Medulla oblongata (tissue), 1 donor: Measurements from ENCODE around the gene ENDOV.
A peak's percentile ranks its signal among the peaks of the same experiment; 100 is the strongest.

ENCODE experiments used
- DNase-seq: peaks from one replicate; pipeline ENCODE4 v3.0.0-alpha.2; 2015; ENCODE audit errors: extremely low spot score

ENDOV gene

DNA sequence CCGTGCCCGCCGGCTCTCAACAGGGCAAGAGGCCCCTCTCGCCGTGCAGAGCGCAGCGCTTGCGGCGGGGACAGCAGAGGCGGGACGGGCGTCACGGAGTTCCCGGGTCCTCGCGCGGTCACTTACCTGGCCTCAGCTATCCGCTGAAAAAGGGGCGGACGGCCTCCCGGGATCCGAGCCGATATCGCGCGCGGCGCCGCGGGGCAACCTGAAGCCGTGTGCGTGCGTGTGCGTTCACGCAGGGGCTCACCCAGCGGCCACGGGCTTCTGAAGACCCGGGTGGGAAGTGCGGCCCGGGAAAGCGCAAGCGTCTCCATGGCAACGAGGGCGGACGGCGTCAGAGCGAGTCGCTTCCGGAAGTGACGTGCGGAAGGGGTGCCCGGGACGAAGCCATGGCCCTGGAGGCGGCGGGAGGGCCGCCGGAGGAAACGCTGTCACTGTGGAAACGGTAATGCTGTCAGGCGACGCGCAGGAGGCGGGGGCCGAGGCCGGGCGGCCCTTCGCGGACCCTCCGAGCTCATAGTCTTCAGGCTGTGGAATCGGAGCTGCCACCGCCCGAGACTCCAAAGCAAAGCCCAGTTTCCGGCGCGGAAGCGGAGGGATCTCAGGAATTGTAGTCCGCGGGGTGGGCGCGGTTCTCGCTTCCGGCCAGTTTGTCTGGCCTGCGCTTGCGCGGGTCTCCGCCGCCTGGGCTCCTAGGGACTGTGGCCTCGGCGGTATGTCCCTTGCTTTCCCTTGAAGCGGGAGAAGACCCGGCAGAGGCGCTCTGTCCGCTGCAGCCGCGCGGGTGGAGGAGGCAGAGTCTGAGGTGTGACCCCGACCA is at the start of gene ENDOV:
TSS of gene ENDOV (plus strand) at position 365 of the 823 bp plus-strand sequence. CDS start at position 393, 28 bp downstream.
- peak; percentile 97 for DNase-seq

DNA sequence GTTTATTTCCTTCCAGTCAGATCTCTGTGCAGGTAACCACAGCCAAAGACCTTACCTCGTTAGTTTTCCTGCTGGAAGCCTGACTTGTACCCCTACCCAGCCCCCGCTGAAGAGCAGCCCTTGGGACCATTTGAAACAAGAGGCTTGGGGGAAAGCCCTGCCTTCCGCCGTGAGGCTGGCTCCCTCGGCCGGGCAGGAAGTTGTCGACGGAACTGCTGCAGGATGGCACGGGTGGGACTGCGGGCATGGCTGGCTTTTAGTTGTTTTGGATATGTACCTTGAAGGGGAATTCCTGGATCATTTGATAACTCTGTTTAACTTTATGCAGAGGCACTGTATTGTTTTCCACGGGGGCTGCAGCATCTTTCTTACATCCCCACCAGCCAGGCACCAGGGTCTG is 49.0 kb upstream of the ENDOV start:
- DNase-seq, result no peak

DNA sequence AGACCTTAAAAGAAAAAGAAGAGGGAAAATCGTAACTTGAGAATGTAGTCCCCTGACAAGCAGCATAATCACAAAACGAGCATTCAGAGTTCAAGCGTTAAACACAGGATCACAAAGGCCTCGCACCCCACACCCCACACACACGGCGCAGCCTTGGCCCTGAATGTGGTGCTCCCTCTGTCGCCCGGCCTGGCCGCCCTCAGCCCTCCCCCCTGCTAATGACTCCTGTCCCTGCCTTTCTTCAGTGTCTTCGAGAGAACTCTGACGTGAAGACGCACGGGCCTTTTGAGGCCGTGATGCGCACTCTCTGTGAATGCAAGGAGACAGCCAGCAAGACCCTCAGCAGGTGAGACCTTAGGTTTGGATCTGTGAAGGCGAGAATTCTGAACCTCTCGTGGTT is 47.5 kb upstream of the ENDOV start:
- DNase-seq, result no peak

DNA sequence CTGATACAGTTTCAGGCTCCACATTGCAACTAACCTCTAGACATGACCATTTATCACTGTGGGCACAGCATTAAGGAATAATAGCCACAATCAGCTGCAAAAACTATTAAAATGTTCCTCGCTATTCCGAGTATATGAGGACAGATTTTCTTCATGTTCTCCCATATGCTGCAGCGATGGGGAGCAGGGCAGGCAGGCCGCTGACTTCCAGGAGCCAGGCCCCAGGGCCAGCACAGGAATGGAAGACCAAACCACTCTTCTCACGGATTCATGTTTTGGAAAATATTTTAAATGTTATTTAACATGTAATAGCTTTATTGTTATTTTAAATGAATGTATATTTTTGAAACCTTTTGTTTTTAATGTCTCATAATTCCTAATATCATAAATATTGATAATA is 43.8 kb upstream of the ENDOV start:
- DNase-seq, result no peak

DNA sequence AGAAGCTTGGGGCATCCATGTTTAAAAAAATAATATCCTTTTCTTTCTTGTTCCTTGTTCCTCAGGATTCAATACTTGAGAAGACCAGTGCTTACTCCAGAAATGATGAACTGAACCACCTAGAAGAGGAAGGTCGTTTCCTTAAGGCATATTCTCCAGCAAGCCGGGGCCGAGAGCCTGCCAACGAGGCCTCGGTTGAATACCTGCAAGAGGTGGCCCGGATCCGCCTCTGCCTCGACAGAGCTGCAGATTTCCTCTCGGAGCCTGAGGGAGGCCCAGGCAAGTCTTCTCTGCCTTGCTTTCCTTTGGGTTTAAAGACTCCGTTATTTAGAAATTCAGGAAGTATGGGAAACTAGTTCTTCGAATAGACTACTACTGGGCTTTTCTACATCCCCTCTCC is 42.5 kb upstream of the ENDOV start:
- DNase-seq, result no peak

DNA sequence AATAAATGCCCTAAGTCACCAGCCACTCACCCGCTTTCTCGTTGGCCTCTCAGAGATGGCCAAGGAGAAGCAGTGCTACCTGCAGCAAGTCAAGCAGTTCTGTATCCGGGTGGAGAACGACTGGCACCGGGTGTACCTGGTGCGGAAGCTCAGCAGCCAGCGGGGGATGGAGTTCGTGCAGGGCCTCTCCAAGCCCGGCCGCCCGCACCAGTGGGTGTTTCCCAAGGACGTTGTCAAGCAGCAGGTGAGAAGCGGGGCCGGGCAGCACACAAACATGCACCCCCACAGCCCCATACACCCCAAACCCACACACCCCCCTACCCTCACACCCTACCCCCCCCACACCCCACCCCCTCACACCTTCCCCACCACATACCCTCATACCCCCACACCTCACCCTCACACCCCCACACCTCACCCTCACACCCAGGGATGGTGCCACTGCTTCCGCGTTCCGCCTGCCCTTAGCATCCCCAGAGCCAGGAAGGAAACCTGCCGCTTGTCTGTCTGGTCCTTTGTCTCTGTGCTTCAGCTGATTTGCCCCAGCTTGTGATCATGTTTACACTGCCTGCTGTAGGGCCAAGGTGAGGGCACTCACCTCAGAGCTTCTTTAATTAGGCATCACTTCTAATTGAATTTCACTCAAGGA is 41.9 kb upstream of the ENDOV start:
- no peak for DNase-seq

DNA sequence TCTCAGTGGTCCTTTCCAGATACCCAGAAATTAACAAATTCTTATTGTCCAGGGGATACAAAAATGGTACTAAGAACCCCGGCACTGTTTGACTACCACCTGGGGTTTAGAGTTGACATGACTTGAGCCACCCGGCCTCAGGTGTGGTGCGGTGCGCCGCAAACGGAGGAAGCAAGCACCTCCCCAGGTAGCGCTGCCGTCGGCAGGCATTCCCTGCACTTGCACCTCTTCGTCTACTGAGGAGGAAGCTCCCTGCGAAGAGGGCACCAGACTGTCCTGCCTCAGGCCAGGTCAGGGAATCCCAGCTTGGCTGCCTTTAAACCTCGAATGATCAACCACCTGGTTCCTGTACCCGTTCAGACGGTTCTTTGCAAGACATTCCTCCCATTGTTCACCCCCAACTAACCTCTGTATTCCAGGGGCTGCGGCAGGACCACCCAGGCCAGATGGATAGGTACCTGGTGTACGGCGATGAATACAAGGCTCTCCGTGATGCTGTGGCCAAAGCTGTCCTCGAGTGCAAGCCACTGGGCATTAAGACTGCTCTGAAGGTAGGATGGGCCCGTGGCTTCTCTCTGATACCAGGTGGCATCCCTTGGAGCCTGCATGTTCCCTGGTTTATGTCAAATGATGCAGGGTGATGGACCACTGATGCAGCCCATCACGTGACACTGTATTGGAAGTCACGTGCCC is 40.8 kb upstream of the ENDOV start:
- no peak for DNase-seq

DNA sequence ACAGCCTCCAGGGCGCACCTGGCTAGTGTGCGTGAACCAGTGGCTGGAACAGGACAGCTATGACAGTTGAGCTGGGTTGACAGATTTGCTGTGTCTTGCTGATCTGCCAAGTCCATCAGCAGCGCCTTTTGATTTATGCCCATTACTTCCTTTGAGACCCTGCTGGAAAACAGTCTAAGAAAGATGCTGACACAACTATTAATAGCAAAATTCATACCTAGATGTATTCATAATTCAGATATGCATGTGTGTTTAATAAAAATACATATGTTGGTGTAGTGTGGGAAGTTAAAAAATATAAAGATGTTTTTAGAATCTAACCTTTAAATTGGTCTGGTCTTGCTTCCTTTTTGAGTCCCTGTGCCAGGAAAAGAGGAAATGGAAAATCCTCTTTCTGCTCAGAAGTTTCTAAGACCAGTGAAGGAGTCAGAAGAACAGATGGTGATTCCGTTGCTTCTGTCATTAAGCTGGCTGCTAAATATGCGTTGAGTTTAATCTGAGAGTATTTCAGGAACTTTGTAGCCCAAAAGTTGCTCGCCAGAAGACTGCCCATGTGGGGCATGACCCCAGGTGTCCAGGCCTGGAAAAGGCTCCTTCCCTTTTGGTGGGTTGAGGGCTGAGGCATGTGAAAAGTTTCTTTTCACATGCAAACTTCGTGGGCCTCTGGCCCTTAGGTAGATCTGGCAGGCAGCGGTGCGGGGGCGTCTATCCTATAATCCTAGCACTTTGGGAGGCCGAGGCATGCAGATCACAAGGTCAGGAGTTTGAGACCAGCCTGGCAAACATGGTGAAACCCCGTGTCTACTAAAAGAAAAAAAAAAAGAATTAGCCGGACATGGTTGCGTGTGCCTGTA is 40.0 kb upstream of the ENDOV start:
- DNase-seq, result peak; percentile 15

DNA sequence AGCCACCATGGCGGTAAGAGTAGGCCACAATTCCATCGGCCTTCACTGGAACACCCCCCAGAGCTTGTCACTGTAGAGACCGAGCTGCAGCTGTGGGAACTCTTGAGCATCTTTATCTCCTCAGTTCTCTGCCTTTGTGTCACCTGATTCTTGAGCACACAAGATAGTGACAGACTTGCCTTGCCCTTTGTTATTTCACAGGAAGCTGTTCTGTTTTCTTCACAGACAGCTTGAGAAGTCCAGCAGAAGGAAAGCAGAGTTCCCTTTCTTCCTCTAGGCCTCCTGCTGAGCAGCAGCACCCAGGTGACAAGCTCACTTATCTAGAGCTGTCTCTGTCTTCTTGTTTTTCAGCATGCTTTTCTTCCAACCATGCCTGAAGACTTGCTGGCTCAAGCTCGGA is 38.4 kb upstream of the ENDOV start:
- DNase-seq, result no peak

DNA sequence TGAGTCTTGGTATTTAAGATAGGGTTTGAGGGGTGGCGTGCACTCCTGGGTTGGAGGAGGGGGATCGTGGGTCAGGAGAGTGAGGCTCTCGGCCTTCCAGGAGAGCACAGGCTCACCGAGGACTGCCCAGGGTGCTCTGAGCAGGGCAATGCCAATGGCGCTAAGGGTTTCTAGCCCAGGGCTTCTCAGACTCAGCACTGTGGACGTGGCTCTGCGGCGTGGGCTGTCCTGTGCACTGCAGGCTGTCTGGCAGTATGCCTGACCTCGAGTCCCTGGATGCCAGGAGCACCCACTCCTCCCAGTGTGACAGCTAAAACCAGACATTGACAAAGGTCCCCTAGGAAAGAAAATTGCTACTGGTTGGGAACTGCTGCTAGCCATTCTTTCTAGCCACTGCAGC is 37.2 kb upstream of the ENDOV start:
- no peak for DNase-seq

DNA sequence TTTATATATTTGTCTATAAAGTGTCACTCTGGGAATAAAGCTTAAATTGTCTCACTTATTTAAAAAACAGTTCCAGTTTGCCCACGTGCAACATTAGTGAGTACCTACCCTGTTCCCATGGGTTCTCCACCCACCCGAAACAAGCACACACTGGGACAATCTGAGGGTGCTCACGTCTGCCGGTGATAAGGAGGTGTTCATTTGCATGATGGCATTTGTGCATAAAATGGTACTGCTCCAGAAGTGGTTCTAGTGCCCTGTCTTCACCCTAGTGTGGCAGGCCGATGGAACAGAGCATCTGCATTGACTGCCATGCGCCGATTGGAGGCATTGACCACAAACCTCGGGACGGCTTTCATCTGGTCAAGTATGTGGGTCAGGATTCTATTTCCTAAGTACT is 35.6 kb upstream of the ENDOV start:
- DNase-seq, result no peak

DNA sequence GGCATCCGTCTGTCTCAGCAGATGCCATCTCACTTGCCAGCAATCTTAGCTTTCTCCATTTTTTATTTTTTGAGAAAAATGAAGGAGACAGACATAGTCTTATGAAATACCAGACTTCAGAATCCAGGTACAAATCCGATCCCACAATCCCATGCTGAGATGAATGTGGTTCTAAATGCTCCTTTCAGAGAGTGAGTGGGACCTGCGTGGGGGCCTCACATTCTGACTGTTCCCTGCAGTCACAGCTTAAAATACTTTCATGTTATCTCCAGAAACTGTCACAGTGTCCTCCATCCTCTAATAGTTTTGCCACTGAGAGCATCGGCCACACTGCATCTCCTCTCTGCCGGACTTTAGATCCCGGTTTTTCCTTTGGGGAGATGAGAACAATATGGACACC is 34.9 kb upstream of the ENDOV start:
- DNase-seq, result no peak

DNA sequence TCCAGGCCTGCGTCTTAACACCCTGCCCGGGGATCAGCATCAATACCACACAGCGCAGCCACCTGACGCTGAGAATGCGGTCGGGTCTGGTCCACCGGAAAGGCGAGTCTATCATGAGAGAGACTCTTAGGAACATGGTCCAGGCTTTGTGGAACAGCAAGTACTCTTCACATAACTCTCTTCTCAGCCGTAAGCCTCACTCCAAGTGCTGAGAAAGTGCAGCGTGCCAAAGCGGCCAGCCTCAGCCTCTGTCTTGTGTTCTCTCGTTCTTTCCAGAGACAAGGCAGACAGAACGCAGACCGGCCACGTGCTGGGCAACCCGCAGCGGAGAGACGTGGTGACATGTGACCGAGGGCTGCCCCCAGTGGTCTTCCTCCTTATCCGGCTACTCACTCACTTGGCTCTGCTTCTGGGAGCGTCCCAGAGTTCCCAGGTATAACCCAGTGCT is 34.4 kb upstream of the ENDOV start:
- DNase-seq, result no peak

DNA sequence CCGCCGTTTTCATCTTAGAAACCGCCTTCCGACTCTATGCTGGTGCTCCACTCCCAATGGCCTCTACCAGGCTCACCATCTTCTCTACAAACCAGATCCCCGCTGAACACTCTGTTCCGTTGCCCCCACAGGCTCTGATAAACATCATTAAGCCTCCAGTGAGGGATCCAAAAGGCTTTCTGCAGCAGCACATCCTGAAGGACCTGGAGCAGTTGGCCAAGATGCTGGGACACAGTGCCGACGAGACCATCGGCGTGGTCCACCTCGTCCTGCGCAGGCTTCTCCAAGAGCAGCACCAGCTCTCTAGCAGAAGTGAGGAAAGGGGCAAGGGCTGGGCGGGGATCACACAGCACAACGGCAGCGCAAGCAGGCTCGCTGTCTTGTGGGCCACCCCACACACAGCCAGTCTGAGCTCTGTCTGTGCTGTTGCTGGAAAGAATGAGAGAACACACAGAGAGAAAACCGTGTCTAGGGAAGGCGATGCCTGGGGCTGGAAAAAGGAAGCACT is 33.5 kb upstream of the ENDOV start:
- DNase-seq, result no peak

DNA sequence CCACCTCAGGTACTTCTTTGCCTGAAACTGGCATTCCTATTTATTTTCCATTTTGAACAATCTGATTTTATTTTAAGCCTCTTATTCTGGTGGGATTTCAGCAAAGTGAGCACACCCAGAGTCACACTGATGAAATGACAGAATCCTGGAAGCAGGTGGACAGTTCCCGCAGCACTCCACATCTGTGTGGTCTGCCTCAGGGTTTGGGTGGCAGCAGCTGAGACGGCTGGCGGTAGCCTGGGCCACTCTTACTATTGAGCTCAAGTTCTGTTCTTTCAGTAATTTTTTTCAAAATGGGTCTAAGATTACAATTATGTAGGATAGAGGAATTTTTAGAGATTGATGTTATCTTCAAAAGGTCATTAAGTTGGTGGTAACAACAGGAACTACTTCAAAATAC is 32.5 kb upstream of the ENDOV start:
- DNase-seq, result no peak

DNA sequence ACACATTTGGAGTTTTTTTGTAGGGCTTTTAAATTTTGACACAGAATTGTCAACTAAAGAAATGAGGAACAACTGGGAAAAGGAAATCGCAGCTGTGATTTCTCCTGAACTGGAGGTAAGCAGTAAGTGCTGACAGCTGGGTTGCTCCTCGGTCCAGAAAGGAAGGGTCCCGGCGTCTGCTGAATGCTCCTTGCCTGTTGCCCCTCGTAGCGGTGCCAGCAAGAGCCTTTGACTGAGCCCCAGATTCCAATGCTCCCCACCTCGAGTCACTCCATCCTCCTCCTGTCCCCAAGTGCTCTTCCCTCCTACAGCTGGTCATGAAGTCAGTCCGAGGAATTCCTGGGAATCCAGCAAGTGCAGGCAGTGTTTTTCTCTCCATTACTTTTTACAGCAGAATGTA is 32.0 kb upstream of the ENDOV start:
- DNase-seq, result no peak

DNA sequence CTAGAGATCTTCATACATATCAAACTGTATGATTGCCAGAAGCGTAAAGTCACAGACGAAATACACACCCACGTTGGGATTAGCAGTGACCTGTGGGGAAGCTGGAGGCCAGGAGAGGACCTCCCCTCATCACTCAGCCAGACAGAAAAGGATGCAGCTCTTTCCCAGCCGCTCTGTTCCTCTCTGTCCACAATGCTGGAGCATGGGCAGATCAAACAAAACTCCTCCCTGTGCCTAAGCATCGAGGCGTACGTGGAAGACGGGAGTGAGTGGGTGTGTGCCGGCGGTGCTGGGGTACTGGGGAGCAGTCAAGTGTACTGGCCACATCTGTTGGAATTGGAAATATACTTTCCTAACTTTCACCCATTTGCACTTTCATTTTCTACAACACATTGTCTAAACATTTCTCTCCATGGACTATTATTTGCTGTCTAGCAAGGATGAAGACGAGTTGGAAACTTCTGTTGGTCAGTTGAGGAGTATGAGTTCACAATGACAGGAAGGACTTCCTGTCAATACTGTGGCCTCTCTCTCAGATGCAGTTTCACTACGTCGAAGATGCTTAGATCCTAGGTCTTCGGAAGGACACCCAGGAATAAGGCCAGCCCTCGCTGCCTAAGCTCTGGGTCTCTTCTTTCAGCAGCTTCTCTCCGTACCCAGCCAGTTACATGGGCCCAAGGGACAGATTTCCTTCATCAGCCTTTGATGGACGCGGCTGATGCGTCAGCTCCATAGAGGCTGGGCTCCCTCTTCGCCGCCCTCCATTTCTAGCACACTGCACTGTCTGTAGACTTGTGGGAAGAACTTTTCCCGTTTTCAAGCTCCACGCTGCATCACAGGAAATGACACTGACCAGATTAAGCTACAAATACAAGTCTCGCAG is 30.6 kb upstream of the ENDOV start:
- DNase-seq, result no peak

DNA sequence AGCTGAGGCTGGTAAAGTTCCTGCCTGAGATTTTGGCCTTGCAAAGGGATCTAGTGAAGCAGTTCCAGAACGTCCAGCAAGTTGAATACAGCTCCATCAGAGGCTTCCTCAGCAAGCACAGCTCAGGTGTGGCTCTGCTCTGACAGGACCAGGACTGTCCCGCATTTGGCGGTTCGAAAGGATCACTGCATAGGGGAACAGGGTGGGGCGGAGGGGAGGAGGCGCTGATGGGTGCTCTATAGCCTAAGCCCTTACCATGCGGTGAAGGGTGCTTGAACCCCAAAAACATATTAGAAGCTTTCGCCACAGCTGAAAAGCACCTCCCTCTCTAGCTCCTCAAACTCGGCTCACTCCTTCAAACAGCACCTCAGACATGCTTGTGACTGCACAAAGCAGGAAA is 29.9 kb upstream of the ENDOV start:
- DNase-seq, result no peak

DNA sequence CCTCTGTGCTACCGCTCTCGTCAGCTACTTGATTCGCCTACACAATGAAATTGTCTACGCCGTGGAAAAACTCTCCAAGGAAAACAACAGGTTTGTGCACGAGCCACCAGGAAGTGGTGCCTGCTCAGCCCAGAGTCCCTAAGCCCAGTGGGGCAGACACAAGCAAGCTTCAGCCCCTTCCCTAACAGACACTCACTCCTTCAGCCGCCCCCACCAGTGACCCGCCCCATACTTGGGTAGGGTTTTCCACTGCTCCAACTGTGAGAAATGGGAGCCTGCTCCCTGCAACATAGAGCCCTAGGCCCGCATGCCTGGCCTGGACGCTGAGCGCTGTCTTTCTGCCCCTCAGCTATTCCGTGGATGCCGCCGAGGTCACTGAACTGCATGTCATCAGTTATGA is 28.6 kb upstream of the ENDOV start:
- no peak for DNase-seq

DNA sequence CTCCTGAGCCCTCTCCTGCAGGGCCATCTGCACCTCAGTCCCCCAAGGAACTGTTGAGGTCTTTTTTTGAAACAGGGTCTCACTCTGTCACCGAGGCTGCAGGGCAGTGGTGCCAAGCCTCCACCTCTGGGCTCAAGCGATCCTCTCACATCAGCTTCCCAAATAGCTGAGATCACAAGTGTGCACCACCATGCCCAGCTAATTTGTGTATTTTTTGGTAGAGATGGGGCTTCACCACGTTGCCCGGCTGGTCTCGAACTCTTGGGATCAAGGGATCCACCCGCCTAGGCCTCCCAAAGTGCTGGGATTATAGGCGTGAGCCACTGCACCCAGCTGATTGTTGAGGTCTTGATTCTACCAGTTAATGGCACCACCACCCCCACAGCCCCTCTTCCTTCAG is 27.9 kb upstream of the ENDOV start:
- DNase-seq, result no peak

DNA sequence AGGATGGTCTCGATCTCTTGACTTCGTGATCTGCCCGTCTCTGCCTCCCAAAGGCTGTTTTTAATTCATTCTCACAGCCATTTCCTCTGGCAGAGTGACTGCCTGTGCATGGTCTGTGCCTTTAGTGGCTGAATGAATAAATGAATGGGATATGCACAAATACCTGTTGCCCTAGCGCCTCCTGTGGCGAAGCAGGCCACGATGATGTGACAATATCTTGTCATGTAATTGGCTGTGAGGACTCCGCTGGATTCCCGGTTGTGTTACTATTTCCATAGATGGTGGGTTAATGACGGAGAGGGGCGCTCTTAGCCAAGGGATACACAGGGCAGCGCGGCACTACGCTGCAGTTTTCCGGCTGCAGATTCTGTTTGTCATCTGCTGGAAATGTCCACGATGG is 26.8 kb upstream of the ENDOV start:
- DNase-seq, result no peak
